ENCODE results near the gene ERC2.

The ERC2 gene

GRCh38 chr3:55564726-55565125 lies 903.5 kb downstream of the ERC2 start:
- DNase-seq: no peak

- DNase-seq: no peak
Measured at GRCh38 chr3:55562700-55563099, 905.6 kb downstream of the ERC2 start.

GRCh38 chr3:55559500-55560423 lies 908.5 kb downstream of the ERC2 start:
- DNase-seq: no peak

GRCh38 chr3:55558316-55558715 lies 910.0 kb downstream of the ERC2 start:
- DNase-seq: no peak

GRCh38 chr3:55557549-55557948 lies 910.7 kb downstream of the ERC2 start:
- DNase-seq: no peak

- DNase-seq: no peak
Measured at GRCh38 chr3:55556619-55557537, 911.4 kb downstream of the ERC2 start.

GRCh38 chr3:55555873-55556618 lies 912.2 kb downstream of the ERC2 start:
- DNase-seq: no peak

- DNase-seq: no peak
Measured at GRCh38 chr3:55554634-55555425, 913.4 kb downstream of the ERC2 start.

- DNase-seq: no peak
Measured at GRCh38 chr3:55551644-55552043, 916.6 kb downstream of the ERC2 start.

- no peak for DNase-seq
Measured at GRCh38 chr3:55549177-55549576, 919.1 kb downstream of the ERC2 start.

- DNase-seq: no peak
Measured at GRCh38 chr3:55546866-55547669, 921.2 kb downstream of the ERC2 start.

GRCh38 chr3:55545995-55546394 lies 922.3 kb downstream of the ERC2 start:
- no peak for DNase-seq

GRCh38 chr3:55544219-55544618 lies 924.0 kb downstream of the ERC2 start:
- DNase-seq: no peak

GRCh38 chr3:55543181-55543614 lies 925.1 kb downstream of the ERC2 start:
- DNase-seq: no peak

- no peak for DNase-seq
Measured at GRCh38 chr3:55541456-55541855, 926.8 kb downstream of the ERC2 start.

- no peak for DNase-seq
Measured at GRCh38 chr3:55541016-55541415, 927.3 kb downstream of the ERC2 start.

- no peak for DNase-seq
Measured at GRCh38 chr3:55540579-55540978, 927.7 kb downstream of the ERC2 start.

GRCh38 chr3:55538158-55538557 lies 930.1 kb downstream of the ERC2 start:
- no peak for DNase-seq

- DNase-seq: no peak
Measured at GRCh38 chr3:55537563-55537962, 930.7 kb downstream of the ERC2 start.

- DNase-seq: no peak
Measured at GRCh38 chr3:55537129-55537528, 931.1 kb downstream of the ERC2 start.

- DNase-seq: no peak
Measured at GRCh38 chr3:55534876-55535275, 933.4 kb downstream of the ERC2 start.
